Measurements from ENCODE around the gene LIN7A.

DNA sequence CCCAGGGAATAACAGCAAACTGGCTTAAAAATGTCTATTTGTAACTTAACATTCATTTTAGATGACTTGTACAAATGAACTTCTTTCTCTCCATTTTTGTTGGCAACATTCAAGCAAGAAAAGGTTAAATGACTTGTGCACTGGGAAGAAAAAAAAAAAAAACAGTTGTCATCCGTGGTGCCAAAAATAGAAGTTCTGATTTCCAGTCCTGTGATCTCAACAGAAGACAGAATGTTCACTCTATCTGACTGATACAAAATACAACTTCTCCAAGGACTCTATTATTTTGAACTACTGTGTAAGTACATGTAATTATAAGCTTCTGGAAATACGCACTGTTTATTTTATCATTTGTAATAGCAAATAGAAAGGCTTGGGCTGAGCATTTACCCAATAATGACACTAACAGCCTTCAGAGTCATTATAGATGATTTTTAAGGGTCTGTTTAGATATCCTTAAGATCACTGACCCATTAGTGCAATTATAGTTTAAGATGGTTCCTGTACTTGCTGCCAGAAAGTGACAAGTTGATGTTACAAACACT lies 59.9 kb downstream of the LIN7A start:
- TF ChIP-seq RAD21 (IDR thresholded peaks at IDR 0.05; ENCODE audit: low read length) (no peak), SMC3 (IDR thresholded peaks at IDR 0.05; ENCODE audit: low read depth, low read length) (no peak), POLR2A (IDR thresholded peaks at IDR 0.05; ENCODE audit: low read depth, low read length) (no peak), MAFK (IDR thresholded peaks at IDR 0.05; ENCODE audit: low read depth, low read length) (no peak), MXI1 (IDR thresholded peaks at IDR 0.05; ENCODE audit: borderline replicate concordance, low read depth, low read length) (no peak), RCOR1 (IDR thresholded peaks at IDR 0.05; ENCODE audit: insufficient replicate concordance, low read length) (no peak), RFX5 (IDR thresholded peaks at IDR 0.05; ENCODE audit: low read depth, low read length) (no peak), MAZ (IDR thresholded peaks at IDR 0.05; ENCODE audit: borderline replicate concordance, low read depth, low read length) (no peak), CEBPB (IDR thresholded peaks at IDR 0.05; ENCODE audit: low read depth, low read length) (no peak), NFE2L2 (IDR thresholded peaks at IDR 0.05; ENCODE audit: low read depth, low read length) (no peak)
- TF ChIP-seq, protein P1, sequence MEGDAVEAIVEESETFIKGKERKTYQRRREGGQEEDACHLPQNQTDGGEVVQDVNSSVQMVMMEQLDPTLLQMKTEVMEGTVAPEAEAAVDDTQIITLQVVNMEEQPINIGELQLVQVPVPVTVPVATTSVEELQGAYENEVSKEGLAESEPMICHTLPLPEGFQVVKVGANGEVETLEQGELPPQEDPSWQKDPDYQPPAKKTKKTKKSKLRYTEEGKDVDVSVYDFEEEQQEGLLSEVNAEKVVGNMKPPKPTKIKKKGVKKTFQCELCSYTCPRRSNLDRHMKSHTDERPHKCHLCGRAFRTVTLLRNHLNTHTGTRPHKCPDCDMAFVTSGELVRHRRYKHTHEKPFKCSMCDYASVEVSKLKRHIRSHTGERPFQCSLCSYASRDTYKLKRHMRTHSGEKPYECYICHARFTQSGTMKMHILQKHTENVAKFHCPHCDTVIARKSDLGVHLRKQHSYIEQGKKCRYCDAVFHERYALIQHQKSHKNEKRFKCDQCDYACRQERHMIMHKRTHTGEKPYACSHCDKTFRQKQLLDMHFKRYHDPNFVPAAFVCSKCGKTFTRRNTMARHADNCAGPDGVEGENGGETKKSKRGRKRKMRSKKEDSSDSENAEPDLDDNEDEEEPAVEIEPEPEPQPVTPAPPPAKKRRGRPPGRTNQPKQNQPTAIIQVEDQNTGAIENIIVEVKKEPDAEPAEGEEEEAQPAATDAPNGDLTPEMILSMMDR (conservative IDR thresholded peaks at IDR 0.05; ENCODE audit: low read depth, low read length), result no peak

Data from IMR-90 (cell line).